ENCODE results near the gene NOTCH4.

DNA sequence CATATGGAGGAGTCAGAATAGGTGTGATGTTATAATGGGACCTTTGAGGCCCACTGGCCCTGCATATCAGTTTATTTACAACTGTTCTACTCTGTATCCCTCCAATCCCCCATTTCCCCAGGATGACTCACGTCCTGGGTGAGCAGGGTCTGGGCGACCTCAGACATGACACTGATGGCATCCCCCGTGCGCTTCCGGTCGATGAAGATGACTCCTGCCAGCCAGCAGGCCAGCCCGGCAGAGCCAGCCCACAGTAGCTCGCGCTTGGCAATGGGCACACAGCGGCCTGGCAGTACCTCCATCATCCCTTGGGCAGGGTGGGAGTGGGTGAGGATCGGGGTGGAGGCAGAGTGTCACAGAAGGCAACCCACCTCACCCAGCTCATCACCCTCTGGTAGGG lies 53.6 kb downstream of the NOTCH4 start:
- TF ChIP-seq EZH2phosphoT487 (IDR thresholded peaks at IDR 0.05; ENCODE audit: insufficient read depth, low read depth) (no peak), EZH2 (IDR thresholded peaks at IDR 0.05; ENCODE audit: insufficient read depth, poor library complexity, severe bottlenecking) (no peak)
